SU-DHL-6 (cell line): ENCODE data around the gene NET1.

Experiments used
- CTCF ChIP-seq: fragments of 200-600 bp; sonication (generic); IDR thresholded peaks from one replicate; pipeline ENCODE4 v1.5.1; 2017; ENCODE audit warnings: antibody characterized with exemption, mild to moderate bottlenecking, low read length, moderate library complexity; ENCODE audit not compliant: insufficient read depth, poor library complexity, severe bottlenecking
- EZH2phosphoT487 ChIP-seq: fragments of 200-600 bp; sonication (generic), shearing (Covaris generic); conservative IDR thresholded peaks from 2 replicates; pipeline ENCODE4 v1.6.1; 2018; ENCODE audit warnings: mild to moderate bottlenecking, antibody characterized with exemption, low read length, moderate library complexity, mixed read lengths

- no peak for TF ChIP-seq CTCF
- TF ChIP-seq EZH2phosphoT487 = no peak
Measured at GRCh38 chr10:5492322-5492855, 80.0 kb downstream of the NET1 start.
